Right atrium auricular region (tissue), 2 donors: ENCODE data around the gene NR2F6. TPM values are rescaled to one million over a fixed set of nuclear protein-coding genes. Genes with fewer than 3 reads are reported as not detected.

Experiments used
- DNase-seq: peaks from one replicate; pipeline ENCODE4 v3.0.0-alpha.2; 2019; ENCODE audit warnings: low spot score
- H3K27ac ChIP-seq, 2 donors: fragments of 200-600 bp; sonication (generic); 1 replicate in 1 of 2; 2 replicates in 1 of 2; pipeline ENCODE4 v1.5.1; 2016 to 2019
- H3K27me3 ChIP-seq, 2 donors: fragments of 200-600 bp; sonication (generic); one replicate each; pipeline versions ENCODE4 v1.5.1 to v1.6.0; 2017 to 2019
- H3K36me3 ChIP-seq: fragments of 200-600 bp; sonication (generic); one replicate; pipeline ENCODE4 v1.5.1; 2016
- H3K4me1 ChIP-seq, 2 donors: fragments of 200-600 bp; sonication (generic); one replicate each; pipeline versions ENCODE4 v1.5.1 to v1.6.0; 2017 to 2019
- H3K4me3 ChIP-seq, 2 donors: fragments of 200-600 bp; sonication (generic); 1 replicate in 1 of 2; 2 replicates in 1 of 2; pipeline ENCODE4 v1.5.1; 2017 to 2019; ENCODE audit warnings: mild to moderate bottlenecking in 1 of 2, moderate library complexity in 1 of 2
- H3K9me3 ChIP-seq, 2 donors: fragments of 200-600 bp; sonication (generic); one replicate each; pipeline ENCODE4 v1.5.1; 2019
- total RNA-seq, 2 donors: library from RNA; depleted of rRNA; stranded (reverse); fragments of >200 nt; gene quantifications; one replicate each; pipeline ENCODE4 v1.1.0, GENCODE V29; 2016
- TF ChIP-seq, protein P1 (sequence below), 2 donors: fragments of 200-600 bp; sonication (generic); IDR thresholded peaks; one replicate each; pipeline ENCODE4 v1.5.1; 2019; ENCODE audit warnings: antibody characterized with exemption in 2 of 2

NR2F6 gene
- total RNA-seq, 2 donors from 2014 or later: 63.6 to 69.7 TPM

DNA sequence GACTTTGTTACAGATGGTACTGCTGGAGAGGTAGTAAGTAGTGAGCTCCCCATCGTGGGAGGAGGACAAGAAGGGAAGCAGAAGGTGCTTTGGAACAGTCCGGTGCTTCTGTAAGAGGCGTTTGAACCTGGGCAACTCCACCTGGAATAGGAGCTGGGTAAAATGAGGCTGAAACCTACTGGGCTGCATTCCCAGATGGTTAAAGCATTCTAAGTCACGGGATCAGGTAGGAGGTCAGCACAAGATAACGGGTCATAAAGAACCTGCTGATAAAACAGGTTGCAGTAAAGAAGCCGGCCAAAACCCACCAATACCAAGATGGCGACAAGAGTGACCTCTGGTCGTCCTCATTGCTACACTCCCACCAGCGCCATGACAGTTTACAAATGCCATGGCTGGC is 41.0 kb upstream of the NR2F6 start:
- Histone ChIP-seq H3K27me3 (peaks cover 2 to 6% of the 10 kb centered on the region in 2 donors), H3K27ac (no peak overlapping the region), H3K36me3 (no peaks in the 10 kb centered on the region), H3K4me1 (peaks cover 0 to 18% of the 10 kb centered on the region in 2 donors), H3K9me3 (no peaks in the 10 kb centered on the region), H3K4me3 (no peak overlapping the region)
- TF ChIP-seq, protein P1, sequence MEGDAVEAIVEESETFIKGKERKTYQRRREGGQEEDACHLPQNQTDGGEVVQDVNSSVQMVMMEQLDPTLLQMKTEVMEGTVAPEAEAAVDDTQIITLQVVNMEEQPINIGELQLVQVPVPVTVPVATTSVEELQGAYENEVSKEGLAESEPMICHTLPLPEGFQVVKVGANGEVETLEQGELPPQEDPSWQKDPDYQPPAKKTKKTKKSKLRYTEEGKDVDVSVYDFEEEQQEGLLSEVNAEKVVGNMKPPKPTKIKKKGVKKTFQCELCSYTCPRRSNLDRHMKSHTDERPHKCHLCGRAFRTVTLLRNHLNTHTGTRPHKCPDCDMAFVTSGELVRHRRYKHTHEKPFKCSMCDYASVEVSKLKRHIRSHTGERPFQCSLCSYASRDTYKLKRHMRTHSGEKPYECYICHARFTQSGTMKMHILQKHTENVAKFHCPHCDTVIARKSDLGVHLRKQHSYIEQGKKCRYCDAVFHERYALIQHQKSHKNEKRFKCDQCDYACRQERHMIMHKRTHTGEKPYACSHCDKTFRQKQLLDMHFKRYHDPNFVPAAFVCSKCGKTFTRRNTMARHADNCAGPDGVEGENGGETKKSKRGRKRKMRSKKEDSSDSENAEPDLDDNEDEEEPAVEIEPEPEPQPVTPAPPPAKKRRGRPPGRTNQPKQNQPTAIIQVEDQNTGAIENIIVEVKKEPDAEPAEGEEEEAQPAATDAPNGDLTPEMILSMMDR (IDR thresholded peaks at IDR 0.05): no peak
- DNase-seq: no peak

DNA sequence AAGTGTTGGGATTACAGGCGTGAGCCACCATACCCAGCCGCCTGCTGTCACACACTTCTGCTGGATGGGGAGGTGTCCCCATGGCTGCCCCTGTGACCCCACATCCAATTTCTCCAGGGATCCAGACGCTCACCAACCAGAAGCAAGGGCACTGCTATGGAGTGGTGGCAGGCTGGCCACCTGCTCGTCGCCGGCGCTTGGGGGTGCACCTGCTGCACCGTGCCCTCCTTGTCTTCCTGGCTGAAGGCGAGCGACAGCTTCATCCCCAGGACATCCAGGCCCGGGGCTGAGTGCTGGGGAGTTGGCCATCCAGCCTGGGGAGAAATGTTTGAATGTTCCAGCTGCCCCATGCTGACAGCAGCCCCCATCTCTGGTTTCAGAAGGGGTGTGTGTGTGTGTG is 40.5 kb upstream of the NR2F6 start:
- Histone ChIP-seq H3K9me3 (no peaks in the 10 kb centered on the region), H3K27me3 (peaks cover 6 to 7% of the 10 kb centered on the region in 2 donors), H3K36me3 (no peaks in the 10 kb centered on the region), H3K4me1 (peaks cover 0 to 23% of the 10 kb centered on the region in 2 donors), H3K4me3 (no peak overlapping the region), H3K27ac (no peak overlapping the region)
- DNase-seq: no peak
- TF ChIP-seq, protein P1 (IDR thresholded peaks at IDR 0.05): no peak

GRCh38 chr19:17285415-17286135 is 39.9 kb upstream of the NR2F6 start:
- Histone ChIP-seq H3K4me1 (peaks cover 0 to 24% of the 10 kb centered on the region in 2 donors), H3K4me3 (no peak overlapping the region), H3K9me3 (no peaks in the 10 kb centered on the region), H3K36me3 (no peaks in the 10 kb centered on the region), H3K27ac (no peak overlapping the region), H3K27me3 (peaks cover 6 to 8% of the 10 kb centered on the region in 2 donors)
- TF ChIP-seq, protein P1 (IDR thresholded peaks at IDR 0.05): no peak
- no peak for DNase-seq

- Histone ChIP-seq H3K4me1 (peaks cover 0 to 17% of the 10 kb centered on the region in 2 donors), H3K4me3 (no peak overlapping the region), H3K9me3 (no peaks in the 10 kb centered on the region), H3K36me3 (peaks cover 5% of the 10 kb centered on the region), H3K27ac (no peak overlapping the region), H3K27me3 (peaks cover 6 to 8% of the 10 kb centered on the region in 2 donors)
- no peak for DNase-seq
- TF ChIP-seq, protein P1 (IDR thresholded peaks at IDR 0.05): no peak
These were observed 37.8 kb upstream of the NR2F6 start for GRCh38 chr19:17283504-17283996.

- TF ChIP-seq, protein P1 (IDR thresholded peaks at IDR 0.05): peak; percentile 89 to 96
- H3K27me3 ChIP-seq: peaks cover 6 to 8% of the 10 kb centered on the region in 2 donors
- peak; percentile 76 for DNase-seq
- no peaks in the 10 kb centered on the region for H3K9me3 ChIP-seq
- H3K36me3 ChIP-seq: peaks cover 12% of the 10 kb centered on the region
- H3K27ac ChIP-seq: no peak overlapping the region
- peaks cover 0 to 17% of the 10 kb centered on the region in 2 donors for H3K4me1 ChIP-seq
- peak overlapping the region in 1 of 2 donors; percentile 44 for H3K4me3 ChIP-seq
These were observed 36.9 kb upstream of the NR2F6 start for GRCh38 chr19:17282488-17283125.
